OCI-LY1 (cell line): ENCODE results near the gene PLXNB3.

Source experiments
- H2AFZ ChIP-seq: fragments of 200-600 bp; sonication (generic), shearing (Covaris generic); 2 replicates; pipeline ENCODE4 v1.6.0; 2014; ENCODE audit warnings: antibody characterized with exemption, mild to moderate bottlenecking, low read length
- H3F3A ChIP-seq: fragments of 200-600 bp; sonication (generic), shearing (Covaris generic); 2 replicates; pipeline ENCODE4 v1.6.0; 2014; ENCODE audit warnings: mild to moderate bottlenecking, antibody characterized with exemption, low read length, moderate library complexity; ENCODE audit not compliant: insufficient read depth
- H3K27ac ChIP-seq: fragments of 200-600 bp; sonication (generic); 2 replicates; pipeline ENCODE4 v1.5.1; 2014; ENCODE audit warnings: low read length, mixed run types, mild to moderate bottlenecking, low read depth; ENCODE audit not compliant: poor library complexity, severe bottlenecking
- H3K27me3 ChIP-seq: fragments of 200-600 bp; sonication (generic); 2 replicates; pipeline ENCODE4 v1.6.0; 2014; ENCODE audit warnings: antibody characterized with exemption, mild to moderate bottlenecking, low read length, moderate library complexity; ENCODE audit not compliant: insufficient read depth
- H3K36me3 ChIP-seq: fragments of 200-600 bp; sonication (generic); 2 replicates; pipeline ENCODE4 v1.6.1; 2014; ENCODE audit warnings: mild to moderate bottlenecking, antibody characterized with exemption, low read length, moderate library complexity, mixed read lengths; ENCODE audit not compliant: insufficient read depth
- H3K4me1 ChIP-seq: fragments of 200-600 bp; sonication (generic); 2 replicates; pipeline ENCODE4 v1.5.1; 2014; ENCODE audit warnings: mild to moderate bottlenecking, low read length, moderate library complexity; ENCODE audit not compliant: insufficient read depth, severe bottlenecking
- H3K4me2 ChIP-seq: fragments of 200-600 bp; sonication (generic), shearing (Covaris generic); 2 replicates; pipeline ENCODE4 v1.6.1; 2014; ENCODE audit warnings: low read length
- H3K4me3 ChIP-seq: fragments of 200-600 bp; sonication (generic); 2 replicates; pipeline ENCODE4 v1.5.1; 2014; ENCODE audit warnings: low read length, low read depth, mild to moderate bottlenecking, mixed read lengths; ENCODE audit not compliant: poor library complexity, severe bottlenecking
- H3K79me2 ChIP-seq: fragments of 200-600 bp; shearing (Covaris generic); 2 replicates; pipeline ENCODE4 v1.6.1; 2016; ENCODE audit warnings: mixed run types, low read length, mixed read lengths; ENCODE audit not compliant: insufficient read depth
- H3K9ac ChIP-seq: fragments of 200-600 bp; sonication (generic), shearing (Covaris generic); 2 replicates; pipeline ENCODE4 v1.6.1; 2014; ENCODE audit warnings: mild to moderate bottlenecking, low read length, mixed read lengths
- H3K9me2 ChIP-seq: fragments of 200-600 bp; sonication (generic), shearing (Covaris generic); 2 replicates; pipeline ENCODE4 v1.6.1; 2014; ENCODE audit warnings: low read depth, mild to moderate bottlenecking, low read length, mixed read lengths
- H3K9me3 ChIP-seq: fragments of 200-600 bp; shearing (Covaris generic); 2 replicates; pipeline ENCODE4 v1.6.1; 2014; ENCODE audit warnings: low read length, mixed read lengths
- H4K20me1 ChIP-seq: fragments of 200-600 bp; sonication (generic), shearing (Covaris generic); 2 replicates; pipeline ENCODE4 v1.6.0; 2016; ENCODE audit warnings: mild to moderate bottlenecking, low read length; ENCODE audit not compliant: insufficient read depth
- CTCF ChIP-seq: fragments of 200-600 bp; sonication (generic), shearing (Covaris generic); IDR thresholded peaks from 2 replicates; pipeline ENCODE4 v1.5.1; 2017; ENCODE audit warnings: mild to moderate bottlenecking, antibody characterized with exemption, low read length, moderate library complexity, mixed read lengths
- EZH2 ChIP-seq: fragments of 200-600 bp; sonication (generic), shearing (Covaris generic); IDR thresholded peaks from 2 replicates; pipeline ENCODE4 v1.8.0; 2017; ENCODE audit warnings: borderline replicate concordance, mixed run types, mild to moderate bottlenecking, antibody characterized with exemption, low read length, moderate library complexity, mixed read lengths

Gene PLXNB3

GRCh38 chrX:153772316-153773217 lies 8.5 kb downstream of the PLXNB3 start:
- Histone ChIP-seq H3K27me3 (no peaks in the 10 kb centered on the region), H3K9ac (no peak overlapping the region), H3K79me2 (no peaks in the 10 kb centered on the region), H3F3A (no peaks in the 10 kb centered on the region), H3K4me2 (no peak overlapping the region), H4K20me1 (no peaks in the 10 kb centered on the region), H2AFZ (no peak overlapping the region), H3K9me3 (no peaks in the 10 kb centered on the region), H3K27ac (no peak overlapping the region), H3K36me3 (no peaks in the 10 kb centered on the region), H3K9me2 (no peaks in the 10 kb centered on the region), H3K4me3 (no peak overlapping the region), H3K4me1 (no peaks in the 10 kb centered on the region)
- no peak for TF ChIP-seq CTCF
- TF ChIP-seq EZH2 = no peak

- Histone ChIP-seq H3K4me1 (no peaks in the 10 kb centered on the region), H3K36me3 (no peaks in the 10 kb centered on the region), H3K27ac (no peak overlapping the region), H3K4me2 (no peak overlapping the region), H4K20me1 (no peaks in the 10 kb centered on the region), H3K27me3 (no peaks in the 10 kb centered on the region), H3K9ac (no peak overlapping the region), H3K4me3 (no peak overlapping the region), H3K79me2 (no peaks in the 10 kb centered on the region), H3K9me3 (no peaks in the 10 kb centered on the region), H2AFZ (no peak overlapping the region), H3F3A (no peaks in the 10 kb centered on the region), H3K9me2 (no peaks in the 10 kb centered on the region)
- TF ChIP-seq CTCF (peak; percentile 24; the same call in 1 of the 2 replicates), EZH2 (no peak)
These were observed 9.2 kb downstream of the PLXNB3 start for GRCh38 chrX:153773218-153773611.

GRCh38 chrX:153773741-153774575 lies 9.9 kb downstream of the PLXNB3 start:
- Histone ChIP-seq H3K9me3 (no peaks in the 10 kb centered on the region), H3K27ac (no peak overlapping the region), H3K27me3 (no peaks in the 10 kb centered on the region), H4K20me1 (no peaks in the 10 kb centered on the region), H3K4me3 (no peak overlapping the region), H3K4me2 (no peak overlapping the region), H3K36me3 (no peaks in the 10 kb centered on the region), H3K79me2 (no peaks in the 10 kb centered on the region), H3K9ac (no peak overlapping the region), H3K9me2 (no peaks in the 10 kb centered on the region), H3K4me1 (no peaks in the 10 kb centered on the region), H3F3A (no peaks in the 10 kb centered on the region), H2AFZ (no peak overlapping the region)
- TF ChIP-seq CTCF (no peak), EZH2 (no peak)
